ENCODE measurements around the gene SIL1. TPM values are rescaled to one million over a fixed set of nuclear protein-coding genes. Genes with fewer than 3 reads are reported as not detected.
A peak's percentile ranks its signal among the peaks of the same experiment; 100 is the strongest.

The SIL1 gene
- total and polyA plus RNA-seq, 2 of the 4 experiments (the other 2 are of a cell fraction) = 56.1 to 66.0 TPM

DNA sequence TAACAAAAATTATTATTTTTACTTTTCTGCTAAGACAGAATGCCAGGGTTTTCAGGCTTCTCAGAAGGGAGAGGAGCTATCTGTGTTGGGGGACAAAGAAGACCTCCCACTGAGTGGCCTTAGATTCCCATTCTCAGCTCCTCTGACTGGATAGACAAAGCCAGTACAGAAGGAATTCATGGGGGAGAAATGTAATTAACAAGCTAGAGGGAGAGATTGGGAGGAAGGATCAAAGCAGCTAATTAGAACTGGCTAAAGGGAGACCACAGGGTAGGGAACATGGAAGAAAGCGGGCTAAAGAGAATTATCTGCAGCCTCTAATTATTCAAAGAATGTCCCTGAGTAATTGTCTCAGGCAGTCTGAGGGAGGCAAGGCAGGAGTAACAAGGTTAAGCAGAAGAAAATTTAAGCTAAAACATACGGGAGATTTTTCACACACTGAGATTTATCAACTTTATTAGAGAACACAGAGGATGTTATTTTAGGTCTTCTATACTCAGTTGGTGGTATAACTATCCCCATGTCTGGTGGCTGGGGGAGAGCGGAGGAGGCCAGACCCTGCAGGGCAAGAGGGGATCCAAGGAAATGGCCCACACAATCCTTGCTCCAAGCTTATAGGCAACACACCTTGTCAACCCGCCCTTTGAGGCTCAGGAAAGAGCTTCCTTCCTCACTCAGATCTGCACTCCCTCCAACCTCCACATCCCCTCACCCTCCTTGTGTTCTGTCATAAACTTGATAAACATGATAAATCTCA, 235.4 kb downstream of the SIL1 start:
- ChIA-PET POLR2A (ENCODE audit: unreplicated experiment) (interaction anchor here (0.8 kb wide), 1 partner anchor 10 kb away, joined by 3 read pairs; no protein-coding TSS in a partner anchor), CTCF (interaction anchor here (0.6 to 1.1 kb wide), 3 partner anchors 11 to 331 kb away, joined by 3 read pairs; partner anchors contain the start of gene MATR3)
- Histone ChIP-seq H3K79me1 (ENCODE audit: low read depth in 1 of 2, low read length in 2 of 2) (no peaks in the 10 kb centered on the region), H4K5ac (ENCODE audit: low read depth, low read length) (no peak overlapping the region; the same call in 1 of the 2 replicates), H3K36me3 (ENCODE audit: control insufficient read depth, insufficient read depth, low read length) (no peaks in the 10 kb centered on the region), H3K9ac (ENCODE audit: low read depth, low read length) (no peak overlapping the region), H3K4me2 (ENCODE audit: low read depth, low read length) (no peak overlapping the region; the same call in 1 of the 2 replicates), H3K27me3 (ENCODE audit: control insufficient read depth, insufficient read depth, low read length) (no peaks in the 10 kb centered on the region), H3K9me3 (ENCODE audit: control insufficient read depth, insufficient read depth, low read length) (no peaks in the 10 kb centered on the region), H3K18ac (ENCODE audit: low read depth, low read length) (no peak overlapping the region; the same call in 1 of the 2 replicates), H3K4me1 (ENCODE audit: control insufficient read depth, insufficient read depth, low read length) (peaks cover 20% of the 10 kb centered on the region), H4K91ac (ENCODE audit: insufficient read depth, low read depth, low read length) (no peak overlapping the region), H3K4me3 (ENCODE audit: insufficient read depth, low read depth, low read length) (no peak overlapping the region), H3K56ac (ENCODE audit: extremely low read depth, insufficient read depth, low read length) (no peak overlapping the region), H2BK5ac (ENCODE audit: low read depth, low read length, poor library complexity, severe bottlenecking) (no peak overlapping the region), H2AFZ (replicated peaks; ENCODE audit: low read length, poor library complexity) (no peak overlapping the region), H2BK15ac (ENCODE audit: low read depth, low read length) (no peak overlapping the region), H4K20me1 (ENCODE audit: insufficient read depth, low read length) (no peaks in the 10 kb centered on the region), H2BK20ac (ENCODE audit: low read depth, low read length) (no peak overlapping the region), H4K8ac (ENCODE audit: low read depth in 2 of 2, low read length in 2 of 2) (no peak overlapping the region), H3K4ac (ENCODE audit: low read depth, low read length) (no peak overlapping the region), H3K23ac (ENCODE audit: low read depth, low read length) (no peak overlapping the region), H3K14ac (replicated peaks; ENCODE audit: low read depth, low read length) (no peak overlapping the region; the same call in 1 of the 2 replicates), H2AK9ac (replicated peaks; ENCODE audit: low read depth, low read length, poor library complexity) (no peak overlapping the region), H3K27ac (ENCODE audit: insufficient read depth, low read length) (no peak overlapping the region), H2BK120ac (ENCODE audit: low read depth, low read length) (no peak overlapping the region), H3K9me1 (ENCODE audit: insufficient read depth, low read length) (no peaks in the 10 kb centered on the region), H2AK5ac (ENCODE audit: low read depth, low read length) (no peak overlapping the region)
- intact Hi-C loops (cut with micrococcal nuclease) = no loop called here
- in situ Hi-C loops (cut with MboI; ENCODE audit: low sequenced_read_pairs) = no loop called here
- ATAC-seq (ENCODE audit: low read depth) (peak; percentile 44), DNase-seq (no peak)
- dilution Hi-C loops (cut with HindIII; ENCODE audit: low sequenced_read_pairs, unreplicated experiment) = no loop called here
- BruUV-seq (replicated peaks) = no TSS peak
- 100% methylated on average over 1 of the region's 4 CpGs; no CpG with 5 or more reads in 1 of the 2 experiments for WGBS, 2 experiments (ENCODE audit: extremely low coverage in 2 of 2, insufficient read length in 1 of 2)
- TF ChIP-seq SMC3 (IDR thresholded peaks at IDR 0.05; ENCODE audit: low read depth, low read length) (no peak), BHLHE40 (IDR thresholded peaks at IDR 0.05; ENCODE audit: low read depth, low read length) (no peak), RAD21 (IDR thresholded peaks at IDR 0.05; ENCODE audit: low read length) (no peak), FOS (IDR thresholded peaks at IDR 0.05; ENCODE audit: low read depth, low read length) (no peak), RCOR1 (IDR thresholded peaks at IDR 0.05; ENCODE audit: insufficient replicate concordance, low read length) (no peak), MAZ (IDR thresholded peaks at IDR 0.05; ENCODE audit: borderline replicate concordance, low read depth, low read length) (no peak), RFX5 (IDR thresholded peaks at IDR 0.05; ENCODE audit: low read depth, low read length) (no peak), POLR2A (IDR thresholded peaks at IDR 0.05; ENCODE audit: low read depth, low read length) (no peak), NFE2L2 (IDR thresholded peaks at IDR 0.05; ENCODE audit: low read depth, low read length) (no peak)
- TF ChIP-seq, protein P1, sequence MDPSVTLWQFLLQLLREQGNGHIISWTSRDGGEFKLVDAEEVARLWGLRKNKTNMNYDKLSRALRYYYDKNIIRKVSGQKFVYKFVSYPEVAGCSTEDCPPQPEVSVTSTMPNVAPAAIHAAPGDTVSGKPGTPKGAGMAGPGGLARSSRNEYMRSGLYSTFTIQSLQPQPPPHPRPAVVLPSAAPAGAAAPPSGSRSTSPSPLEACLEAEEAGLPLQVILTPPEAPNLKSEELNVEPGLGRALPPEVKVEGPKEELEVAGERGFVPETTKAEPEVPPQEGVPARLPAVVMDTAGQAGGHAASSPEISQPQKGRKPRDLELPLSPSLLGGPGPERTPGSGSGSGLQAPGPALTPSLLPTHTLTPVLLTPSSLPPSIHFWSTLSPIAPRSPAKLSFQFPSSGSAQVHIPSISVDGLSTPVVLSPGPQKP (IDR thresholded peaks at IDR 0.05; ENCODE audit: borderline replicate concordance, low read depth, low read length) = no peak
- TF ChIP-seq, protein P2, sequence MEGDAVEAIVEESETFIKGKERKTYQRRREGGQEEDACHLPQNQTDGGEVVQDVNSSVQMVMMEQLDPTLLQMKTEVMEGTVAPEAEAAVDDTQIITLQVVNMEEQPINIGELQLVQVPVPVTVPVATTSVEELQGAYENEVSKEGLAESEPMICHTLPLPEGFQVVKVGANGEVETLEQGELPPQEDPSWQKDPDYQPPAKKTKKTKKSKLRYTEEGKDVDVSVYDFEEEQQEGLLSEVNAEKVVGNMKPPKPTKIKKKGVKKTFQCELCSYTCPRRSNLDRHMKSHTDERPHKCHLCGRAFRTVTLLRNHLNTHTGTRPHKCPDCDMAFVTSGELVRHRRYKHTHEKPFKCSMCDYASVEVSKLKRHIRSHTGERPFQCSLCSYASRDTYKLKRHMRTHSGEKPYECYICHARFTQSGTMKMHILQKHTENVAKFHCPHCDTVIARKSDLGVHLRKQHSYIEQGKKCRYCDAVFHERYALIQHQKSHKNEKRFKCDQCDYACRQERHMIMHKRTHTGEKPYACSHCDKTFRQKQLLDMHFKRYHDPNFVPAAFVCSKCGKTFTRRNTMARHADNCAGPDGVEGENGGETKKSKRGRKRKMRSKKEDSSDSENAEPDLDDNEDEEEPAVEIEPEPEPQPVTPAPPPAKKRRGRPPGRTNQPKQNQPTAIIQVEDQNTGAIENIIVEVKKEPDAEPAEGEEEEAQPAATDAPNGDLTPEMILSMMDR (conservative IDR thresholded peaks at IDR 0.05; ENCODE audit: low read depth, low read length) = no peak
